ENCODE results near the gene WNT2B. TPM values are rescaled to one million over a fixed set of nuclear protein-coding genes. Genes with fewer than 3 reads are reported as not detected.

WNT2B gene
- total and polyA plus RNA-seq, 10 of the 15 experiments (the other 5 are each of a cell fraction or from before 2014, with no cell fraction given) = 0.02 to 1.1 (median 0.14) TPM

DNA sequence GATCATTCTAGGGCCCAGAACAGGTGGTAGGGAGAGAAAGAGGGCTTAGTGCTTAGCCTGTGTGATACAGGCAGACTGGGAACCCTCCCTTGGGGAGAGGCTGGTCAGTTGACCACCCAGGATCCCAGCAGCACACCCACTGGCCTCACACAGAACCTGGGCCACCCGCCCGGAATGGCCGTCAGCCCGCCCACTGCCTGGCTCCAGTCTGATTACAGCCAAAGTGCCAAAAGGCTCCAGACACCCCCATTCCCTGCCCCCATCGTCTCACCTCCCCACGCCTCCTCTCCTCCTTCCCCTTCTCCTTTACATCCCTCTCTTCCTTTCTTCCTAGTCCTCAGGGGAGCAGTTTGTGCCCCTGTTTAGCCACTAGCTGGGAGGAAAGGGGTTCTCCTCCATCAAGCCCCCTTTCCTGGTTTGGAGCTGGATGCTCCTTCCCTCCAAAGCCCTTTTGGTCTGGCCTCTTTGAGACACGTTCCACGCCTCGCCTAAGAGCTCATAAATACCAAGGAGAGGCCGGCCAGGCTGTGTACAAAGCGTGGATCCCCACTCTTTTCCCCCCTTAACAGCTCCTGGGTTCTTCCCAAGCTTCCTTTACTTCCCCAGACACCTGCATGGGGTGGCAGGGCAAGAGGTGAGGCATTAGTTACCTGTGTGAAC is 4.6 kb upstream of the WNT2B start:
- peaks cover 3 to 10% of the 10 kb centered on the region in 2 experiments; a peak in 3 of 4 replicates for H3K27me3 ChIP-seq (replicated peaks in 1 of 2; ENCODE audit: control insufficient read depth in 2 of 2, insufficient read depth in 2 of 2, low read length in 1 of 2)
- 37% methylated on average over 7 of the region's 11 CpGs for WGBS (ENCODE audit: insufficient coverage, insufficient replicate concordance, low lambda C conversion rate, missing lambda C conversion rate)
- in situ Hi-C loops (cut with MboI) = loop anchor here (5.0 kb wide), 1 partner anchor 203 kb away; the partner anchor contains the start of gene RHOC
- TF ChIP-seq SREBF2 (IDR thresholded peaks at IDR 0.05; ENCODE audit: low read length) = no peak
- TF ChIP-seq ZNF207 (IDR thresholded peaks at IDR 0.05; ENCODE audit: borderline replicate concordance) = no peak
- no peak for TF ChIP-seq HDAC6 (IDR thresholded peaks at IDR 0.05; ENCODE audit: unreplicated experiment)
- TF ChIP-seq RFX5 (IDR thresholded peaks at IDR 0.05; ENCODE audit: low read depth, low read length) = no peak
- no peak for TF ChIP-seq KLF5 (IDR thresholded peaks at IDR 0.05; ENCODE audit: partially characterized antibody)
- no peak for TF ChIP-seq EGR1 (IDR thresholded peaks at IDR 0.05; ENCODE audit: borderline replicate concordance in 1 of 2, low read depth in 2 of 2, low read length in 2 of 2)
- no peak for TF ChIP-seq FOS (IDR thresholded peaks at IDR 0.05; ENCODE audit: borderline replicate concordance, extremely low read depth, insufficient read length)
- TF ChIP-seq, protein P1, sequence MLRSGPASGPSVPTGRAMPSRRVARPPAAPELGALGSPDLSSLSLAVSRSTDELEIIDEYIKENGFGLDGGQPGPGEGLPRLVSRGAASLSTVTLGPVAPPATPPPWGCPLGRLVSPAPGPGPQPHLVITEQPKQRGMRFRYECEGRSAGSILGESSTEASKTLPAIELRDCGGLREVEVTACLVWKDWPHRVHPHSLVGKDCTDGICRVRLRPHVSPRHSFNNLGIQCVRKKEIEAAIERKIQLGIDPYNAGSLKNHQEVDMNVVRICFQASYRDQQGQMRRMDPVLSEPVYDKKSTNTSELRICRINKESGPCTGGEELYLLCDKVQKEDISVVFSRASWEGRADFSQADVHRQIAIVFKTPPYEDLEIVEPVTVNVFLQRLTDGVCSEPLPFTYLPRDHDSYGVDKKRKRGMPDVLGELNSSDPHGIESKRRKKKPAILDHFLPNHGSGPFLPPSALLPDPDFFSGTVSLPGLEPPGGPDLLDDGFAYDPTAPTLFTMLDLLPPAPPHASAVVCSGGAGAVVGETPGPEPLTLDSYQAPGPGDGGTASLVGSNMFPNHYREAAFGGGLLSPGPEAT (IDR thresholded peaks at IDR 0.05; ENCODE audit: low read depth) = no peak
- no peak for TF ChIP-seq NRF1 (conservative IDR thresholded peaks at IDR 0.05; ENCODE audit: low read depth, low read length)
- no peak for TF ChIP-seq CEBPB (IDR thresholded peaks at IDR 0.05; ENCODE audit: borderline replicate concordance in 1 of 2, low read depth in 2 of 2, low read length in 2 of 2)
- no peak for TF ChIP-seq NFXL1 (IDR thresholded peaks at IDR 0.05; ENCODE audit: borderline replicate concordance)
- no peak for TF ChIP-seq KAT2A (conservative IDR thresholded peaks at IDR 0.05; ENCODE audit: control insufficient read depth, low read depth, low read length)
- no peak for TF ChIP-seq SPI1 (IDR thresholded peaks at IDR 0.05; ENCODE audit: borderline replicate concordance, insufficient read depth, low read depth, low read length)
- no peak for TF ChIP-seq HCFC1 (IDR thresholded peaks at IDR 0.05; ENCODE audit: low read length)
- TF ChIP-seq MTA3 (IDR thresholded peaks at IDR 0.05; ENCODE audit: borderline replicate concordance, low read length) = no peak
- TF ChIP-seq, protein P2, sequence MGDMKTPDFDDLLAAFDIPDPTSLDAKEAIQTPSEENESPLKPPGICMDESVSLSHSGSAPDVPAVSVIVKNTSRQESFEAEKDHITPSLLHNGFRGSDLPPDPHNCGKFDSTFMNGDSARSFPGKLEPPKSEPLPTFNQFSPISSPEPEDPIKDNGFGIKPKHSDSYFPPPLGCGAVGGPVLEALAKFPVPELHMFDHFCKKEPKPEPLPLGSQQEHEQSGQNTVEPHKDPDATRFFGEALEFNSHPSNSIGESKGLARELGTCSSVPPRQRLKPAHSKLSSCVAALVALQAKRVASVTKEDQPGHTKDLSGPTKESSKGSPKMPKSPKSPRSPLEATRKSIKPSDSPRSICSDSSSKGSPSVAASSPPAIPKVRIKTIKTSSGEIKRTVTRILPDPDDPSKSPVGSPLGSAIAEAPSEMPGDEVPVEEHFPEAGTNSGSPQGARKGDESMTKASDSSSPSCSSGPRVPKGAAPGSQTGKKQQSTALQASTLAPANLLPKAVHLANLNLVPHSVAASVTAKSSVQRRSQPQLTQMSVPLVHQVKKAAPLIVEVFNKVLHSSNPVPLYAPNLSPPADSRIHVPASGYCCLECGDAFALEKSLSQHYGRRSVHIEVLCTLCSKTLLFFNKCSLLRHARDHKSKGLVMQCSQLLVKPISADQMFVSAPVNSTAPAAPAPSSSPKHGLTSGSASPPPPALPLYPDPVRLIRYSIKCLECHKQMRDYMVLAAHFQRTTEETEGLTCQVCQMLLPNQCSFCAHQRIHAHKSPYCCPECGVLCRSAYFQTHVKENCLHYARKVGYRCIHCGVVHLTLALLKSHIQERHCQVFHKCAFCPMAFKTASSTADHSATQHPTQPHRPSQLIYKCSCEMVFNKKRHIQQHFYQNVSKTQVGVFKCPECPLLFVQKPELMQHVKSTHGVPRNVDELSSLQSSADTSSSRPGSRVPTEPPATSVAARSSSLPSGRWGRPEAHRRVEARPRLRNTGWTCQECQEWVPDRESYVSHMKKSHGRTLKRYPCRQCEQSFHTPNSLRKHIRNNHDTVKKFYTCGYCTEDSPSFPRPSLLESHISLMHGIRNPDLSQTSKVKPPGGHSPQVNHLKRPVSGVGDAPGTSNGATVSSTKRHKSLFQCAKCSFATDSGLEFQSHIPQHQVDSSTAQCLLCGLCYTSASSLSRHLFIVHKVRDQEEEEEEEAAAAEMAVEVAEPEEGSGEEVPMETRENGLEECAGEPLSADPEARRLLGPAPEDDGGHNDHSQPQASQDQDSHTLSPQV (IDR thresholded peaks at IDR 0.05) = no peak

More for the DNA sequence above, 4.6 kb upstream of the WNT2B start:
- H2AFZ ChIP-seq (ENCODE audit: control insufficient read depth, low read depth, low read length) = no peak overlapping the region
- DNase-seq (ENCODE audit: low read depth, low spot score) (no peak), ATAC-seq (no peak), FAIRE-seq (no peak)
- BruUV-seq (replicated peaks) = no TSS peak
- no peak overlapping the region for H3K27ac ChIP-seq (ENCODE audit: control insufficient read depth, insufficient read depth)
- H3K4me2 ChIP-seq (ENCODE audit: control insufficient read depth, insufficient read depth) = no peak overlapping the region
- peaks cover 8% of the 10 kb centered on the region; the same call in 1 of the 2 replicates for H3K4me1 ChIP-seq (ENCODE audit: control insufficient read depth, insufficient read depth, low read length)
- H3K9ac ChIP-seq (ENCODE audit: control insufficient read depth, insufficient read depth, low read length) = no peak overlapping the region
- no peaks in the 10 kb centered on the region for H3K36me3 ChIP-seq (ENCODE audit: control insufficient read depth in 2 of 2, insufficient read depth in 2 of 2, low read length in 1 of 2)
- CTCF ChIA-PET = interaction anchor here (0.6 to 2.1 kb wide), 5 partner anchors 110 to 1151 kb away, joined by 3 to 8 read pairs (median 4); no protein-coding TSS in a partner anchor
- no peak overlapping the region for H3K4me3 ChIP-seq
- RAD21 ChIA-PET (ENCODE audit: unreplicated experiment) = interaction anchor here (1.3 to 2.6 kb wide), 2 partner anchors 110 to 113 kb away, joined by 3 to 7 read pairs; no protein-coding TSS in a partner anchor
- POLR2A ChIA-PET = no interaction called here
- intact Hi-C loops (cut with micrococcal nuclease; ENCODE audit: unreplicated experiment) = no loop called here
- no peaks in the 10 kb centered on the region for H3K79me2 ChIP-seq (ENCODE audit: control insufficient read depth, insufficient read depth, low read length)
- SMC1A ChIA-PET (ENCODE audit: uncharacterized antibody, unreplicated experiment) = interaction anchor here (0.8 to 1.1 kb wide), 2 partner anchors 18 to 113 kb away, joined by 3 to 5 read pairs; no protein-coding TSS in a partner anchor
- no peaks in the 10 kb centered on the region for H3K9me3 ChIP-seq (replicated peaks; ENCODE audit: control insufficient read depth, insufficient read depth, low read length)
- no peaks in the 10 kb centered on the region for H4K20me1 ChIP-seq (ENCODE audit: control insufficient read depth, insufficient read depth)
